Uterus (tissue), 4 donors: Measurements from ENCODE around the gene TPPP. TPM values are rescaled to one million over a fixed set of nuclear protein-coding genes. Genes with fewer than 3 reads are reported as not detected.
"Not testable (repeated sequence)": the region's sequence is repeated elsewhere in the genome, so short reads cannot be mapped to it uniquely, and the experiment has no call there.

Experiments
- DNase-seq, 2 donors: peaks; one replicate each; pipeline ENCODE4 v3.0.0-alpha.2; 2019 to 2020
- H3K27ac ChIP-seq, 2 donors: fragments of 200-600 bp; sonication (generic); 1 replicate in 1 of 2; 2 replicates in 1 of 2; pipeline ENCODE4 v1.5.1; 2016 to 2018
- H3K27me3 ChIP-seq, 2 donors: fragments of 200-600 bp; sonication (generic); one replicate each; pipeline ENCODE4 v1.5.1; 2018 to 2019; ENCODE audit warnings: control low read depth in 1 of 2
- H3K36me3 ChIP-seq, 2 donors: fragments of 200-600 bp; sonication (generic); one replicate each; pipeline ENCODE4 v1.5.1; 2019; ENCODE audit warnings: control low read depth in 1 of 2
- H3K4me1 ChIP-seq, 2 donors: fragments of 200-600 bp; sonication (generic); one replicate each; pipeline ENCODE4 v1.5.1; 2018 to 2019; ENCODE audit warnings: control low read depth in 1 of 2
- H3K4me3 ChIP-seq, 2 donors: fragments of 200-600 bp; sonication (generic); 1 replicate in 1 of 2; 2 replicates in 1 of 2; pipeline ENCODE4 v1.5.1; 2018 to 2019; ENCODE audit warnings: mild to moderate bottlenecking in 1 of 2
- H3K9me3 ChIP-seq, 2 donors: fragments of 200-600 bp; sonication (generic); one replicate each; pipeline ENCODE4 v1.5.1; 2019; ENCODE audit warnings: control low read depth in 1 of 2
- POLR2A ChIP-seq, 2 donors: fragments of 450-650 bp; IDR thresholded peaks; one replicate each; pipeline ENCODE4 v1.6.1; 2016; ENCODE audit warnings: antibody characterized with exemption in 2 of 2, mild to moderate bottlenecking in 1 of 2, moderate library complexity in 1 of 2
- intact Hi-C: fragments of 100-400 bp; cut with DNase I; formaldehyde crosslinking; loops from one replicate; pipeline ENCODE4 v1.15.1; 2023; ENCODE audit warnings: low total_unique reads
- total RNA-seq, 4 donors: library from RNA; depleted of rRNA in 3 of 4; stranded (reverse); fragments of >200 nt in 3 of 4; gene quantifications; one replicate each; pipeline versions ENCODE4 v1.1.0 to v1.2.4, GENCODE V29; 2014 to 2023
- donor health status: DM: yes; HTN: yes; CAD: no.

The TPPP gene
- total RNA-seq: 1 to 10 TPM in 2 of 4 donors, under 1 TPM in 2; 0.26 to 8.0 (median 1.0) TPM

GRCh38 chr5:693271-694041, at the start of gene TPPP:
Gene TPPP, minus strand, starts transcription at chr5:693352. Its CDS starts 15,292 bp downstream, at chr5:678060.
- peak within 1 kb of the TSS; percentile 49 to 79 for H3K27ac ChIP-seq
- H3K36me3 ChIP-seq, H3K4me1 ChIP-seq, H3K9me3 ChIP-seq, intact Hi-C loops, H3K27me3 ChIP-seq: not testable (repeated sequence)
- DNase-seq: peak; percentile 79 to 93
- TF ChIP-seq POLR2A (IDR thresholded peaks at IDR 0.05): peak; percentile 59 to 70
- H3K4me3 ChIP-seq: peak within 1 kb of the TSS; percentile 33 to 84

GRCh38 chr5:742276-742675, 49.1 kb upstream of the TPPP start:
- H3K9me3 ChIP-seq, H3K36me3 ChIP-seq: not testable (repeated sequence)

GRCh38 chr5:734145-734544, 41.0 kb upstream of the TPPP start:
- H3K27me3 ChIP-seq, H3K27ac ChIP-seq, H3K4me3 ChIP-seq, intact Hi-C loops, H3K36me3 ChIP-seq, H3K4me1 ChIP-seq, H3K9me3 ChIP-seq, DNase-seq: not testable (repeated sequence)

More at GRCh38 chr5:742276-742675, 49.1 kb upstream of the TPPP start:
- H3K4me3 ChIP-seq, intact Hi-C loops, H3K27ac ChIP-seq, DNase-seq, H3K27me3 ChIP-seq, H3K4me1 ChIP-seq: not testable (repeated sequence)

- H3K27me3 ChIP-seq, H3K27ac ChIP-seq, H3K36me3 ChIP-seq, H3K4me1 ChIP-seq, intact Hi-C loops, DNase-seq, H3K9me3 ChIP-seq, H3K4me3 ChIP-seq: not testable (repeated sequence)
These were observed 39.8 kb upstream of the TPPP start for GRCh38 chr5:732754-733454.

GRCh38 chr5:729225-729624, 36.1 kb upstream of the TPPP start:
- DNase-seq, H3K9me3 ChIP-seq, H3K27me3 ChIP-seq, H3K27ac ChIP-seq, H3K36me3 ChIP-seq, intact Hi-C loops, H3K4me1 ChIP-seq, H3K4me3 ChIP-seq: not testable (repeated sequence)

- DNase-seq, H3K27me3 ChIP-seq, H3K27ac ChIP-seq, H3K4me3 ChIP-seq, H3K36me3 ChIP-seq, intact Hi-C loops, H3K4me1 ChIP-seq, H3K9me3 ChIP-seq: not testable (repeated sequence)
These were observed 33.9 kb upstream of the TPPP start for GRCh38 chr5:727087-727486.

GRCh38 chr5:723865-724264, 30.7 kb upstream of the TPPP start:
- not testable (repeated sequence) for H3K36me3 ChIP-seq

GRCh38 chr5:723309-723708, 30.2 kb upstream of the TPPP start:
- H3K4me3 ChIP-seq, intact Hi-C loops, H3K36me3 ChIP-seq, H3K27me3 ChIP-seq, H3K27ac ChIP-seq, H3K4me1 ChIP-seq, H3K9me3 ChIP-seq, DNase-seq: not testable (repeated sequence)

More at GRCh38 chr5:723865-724264, 30.7 kb upstream of the TPPP start:
- DNase-seq, H3K9me3 ChIP-seq, H3K4me1 ChIP-seq, H3K27ac ChIP-seq, intact Hi-C loops, H3K27me3 ChIP-seq, H3K4me3 ChIP-seq: not testable (repeated sequence)

GRCh38 chr5:719379-719778, 26.2 kb upstream of the TPPP start:
- H3K27me3 ChIP-seq, H3K9me3 ChIP-seq, H3K4me3 ChIP-seq, DNase-seq, H3K36me3 ChIP-seq, H3K4me1 ChIP-seq, intact Hi-C loops, H3K27ac ChIP-seq: not testable (repeated sequence)
